Pancreas (tissue), 10 donors: ENCODE results near the gene HSPBAP1. TPM values are rescaled to one million over a fixed set of nuclear protein-coding genes. Genes with fewer than 3 reads are reported as not detected.
"Not testable (repeated sequence)": the region's sequence is repeated elsewhere in the genome, so short reads cannot be mapped to it uniquely, and the experiment has no call there.

ENCODE experiments used
- ATAC-seq, 4 donors: fragments of 200-7000 bp; cut with Tn5 transposase; one replicate each; pipeline versions ENCODE4 v1.8.0 to v1.9.1; 2020; ENCODE audit warnings: mild to moderate bottlenecking in 4 of 4, moderate library complexity in 4 of 4
- DNase-seq, 6 donors: peaks; one replicate each; pipeline ENCODE4 v3.0.0-alpha.2; 2020
- FAIRE-seq: peaks from 2 replicates; lab custom pipeline; 2012; peaks lifted over from hg19 to GRCh38; lab: Jason Lieb, UNC
- H3K27ac ChIP-seq, 4 donors: fragments of 200-600 bp; sonication (generic); 1 replicate in 3 of 4; 2 replicates in 1 of 4; pipeline versions ENCODE4 v1.5.0 to v1.8.0; 2020
- H3K27me3 ChIP-seq, 4 donors: fragments of 200-600 bp; one replicate each; pipeline ENCODE4 v1.8.0; 2021
- H3K36me3 ChIP-seq, 3 donors: fragments of 200-600 bp; sonication (generic) in 1 of 3; one replicate each; pipeline versions ENCODE4 v1.5.0 to v1.8.0; 2020 to 2021
- H3K4me1 ChIP-seq, 3 donors: fragments of 200-600 bp; one replicate each; pipeline ENCODE4 v1.8.0; 2021
- H3K4me3 ChIP-seq, 4 donors: fragments of 200-600 bp; sonication (generic) in 2 of 4; one replicate each; pipeline versions ENCODE4 v1.5.0 to v1.8.0; 2020 to 2021
- H3K9me3 ChIP-seq, 4 donors: fragments of 200-600 bp; one replicate each; pipeline ENCODE4 v1.8.0; 2021
- WGBS, 2 donors: extraction: QIAGEN DNeasy Blood & Tissue Kit; methylation state at CpG; one replicate each; pipeline ENCODE4 v1.1.7; 2013; 5-methylcytosine and 5-hydroxymethylcytosine counted together
- intact Hi-C, 3 donors: fragments of 100-400 bp; cut with DNase I; formaldehyde crosslinking; loops; one replicate each; pipeline versions ENCODE4 v1.11.1 to v1.14.2; 2022
- polyA plus RNA-seq, 2 donors: library from polyadenylated mRNA; stranded (reverse); fragments of 200-250 nt; gene quantifications; one replicate each; pipeline ENCODE4 v1.2.3, GENCODE V29; 2013
- total RNA-seq, 6 donors: library from RNA; stranded (reverse); fragmentation: NEBNext Ultra II Directional in 4 of 6; extraction: Animal tissue kit (Norgen Biotek cat#: 25700) in 4 of 6; gene quantifications; one replicate each; pipeline versions ENCODE4 v1.2.1 to v1.2.4, GENCODE V29; 2021 to 2023
- TF ChIP-seq, protein P1 (sequence below), 4 donors: fragments of 200-600 bp; sonication (generic) in 3 of 4; IDR thresholded peaks; one replicate each; pipeline versions ENCODE4 v1.5.0 to v1.8.0; 2021; ENCODE audit warnings: antibody characterized with exemption in 4 of 4
- donor health status: healthy with polysubstance abuse.
- donor health status: DM: no; HTN: no; CAD: no; lungs with moderate emphysema.
- donor health status: DM: no; HTN: no; CAD: no.
- donor health status: control.
- donor health status: control.
- donor health status: Bipolar disorder and iron deficiency.
- donor health status: DM: yes; HTN: yes; CAD: no.
- donor health status: DM: no; HTN: no; CAD: no.
- donor health status: DM: no; HTN: no; CAD: no.
- donor health status: DM: yes; HTN: yes; CAD: no.

The HSPBAP1 gene
- total and polyA plus RNA-seq, 8 donors = 3.1 to 20.4 (median 4.6) TPM

DNA sequence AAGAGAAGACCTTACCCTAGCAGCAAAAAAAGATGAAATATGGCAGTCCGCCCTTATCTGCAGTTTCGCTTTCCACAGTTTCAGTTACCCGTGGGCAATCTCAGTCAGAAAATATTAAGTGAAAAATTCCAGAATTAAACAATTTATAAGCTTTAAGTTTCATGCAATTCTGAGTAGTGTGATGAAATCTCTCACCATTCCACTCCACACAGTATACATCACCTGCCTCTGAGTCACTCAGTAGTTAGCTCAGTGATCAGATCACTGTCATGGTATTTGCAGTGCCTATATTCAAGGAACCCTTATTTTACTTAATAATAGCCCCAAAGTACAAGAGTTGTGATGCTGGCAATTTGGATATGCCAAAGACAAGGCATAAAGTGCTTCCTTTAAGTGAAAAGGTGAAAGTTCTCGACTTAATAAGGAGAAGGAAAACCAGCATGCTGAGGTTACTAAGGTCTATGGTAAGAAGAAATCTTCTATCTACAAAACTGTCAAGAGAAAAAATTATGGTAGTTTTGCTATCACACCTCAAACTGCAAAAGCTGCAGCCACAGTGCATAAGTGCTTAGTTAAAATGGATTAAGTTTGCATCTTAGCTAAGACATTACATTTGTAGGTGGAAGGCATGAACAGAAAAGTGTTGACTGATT, 48.1 kb downstream of the HSPBAP1 start:
- Histone ChIP-seq H3K9me3 (no peaks in the 10 kb centered on the region), H3K36me3 (no peaks in the 10 kb centered on the region), H3K27ac (no peak overlapping the region), H3K4me3 (no peak overlapping the region), H3K27me3 (no peaks in the 10 kb centered on the region), H3K4me1 (peaks cover 0 to 4% (median 0%) of the 10 kb centered on the region in 3 donors)
- ATAC-seq (no peak), DNase-seq (no peak), FAIRE-seq (no peak)
- intact Hi-C loops = no loop called here
- whole genome bisulfite sequencing, 2 donors = 95 to 97% methylated on average over 4 of the region's 4 CpGs
- TF ChIP-seq, protein P1, sequence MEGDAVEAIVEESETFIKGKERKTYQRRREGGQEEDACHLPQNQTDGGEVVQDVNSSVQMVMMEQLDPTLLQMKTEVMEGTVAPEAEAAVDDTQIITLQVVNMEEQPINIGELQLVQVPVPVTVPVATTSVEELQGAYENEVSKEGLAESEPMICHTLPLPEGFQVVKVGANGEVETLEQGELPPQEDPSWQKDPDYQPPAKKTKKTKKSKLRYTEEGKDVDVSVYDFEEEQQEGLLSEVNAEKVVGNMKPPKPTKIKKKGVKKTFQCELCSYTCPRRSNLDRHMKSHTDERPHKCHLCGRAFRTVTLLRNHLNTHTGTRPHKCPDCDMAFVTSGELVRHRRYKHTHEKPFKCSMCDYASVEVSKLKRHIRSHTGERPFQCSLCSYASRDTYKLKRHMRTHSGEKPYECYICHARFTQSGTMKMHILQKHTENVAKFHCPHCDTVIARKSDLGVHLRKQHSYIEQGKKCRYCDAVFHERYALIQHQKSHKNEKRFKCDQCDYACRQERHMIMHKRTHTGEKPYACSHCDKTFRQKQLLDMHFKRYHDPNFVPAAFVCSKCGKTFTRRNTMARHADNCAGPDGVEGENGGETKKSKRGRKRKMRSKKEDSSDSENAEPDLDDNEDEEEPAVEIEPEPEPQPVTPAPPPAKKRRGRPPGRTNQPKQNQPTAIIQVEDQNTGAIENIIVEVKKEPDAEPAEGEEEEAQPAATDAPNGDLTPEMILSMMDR (IDR thresholded peaks at IDR 0.05) = no peak

DNA sequence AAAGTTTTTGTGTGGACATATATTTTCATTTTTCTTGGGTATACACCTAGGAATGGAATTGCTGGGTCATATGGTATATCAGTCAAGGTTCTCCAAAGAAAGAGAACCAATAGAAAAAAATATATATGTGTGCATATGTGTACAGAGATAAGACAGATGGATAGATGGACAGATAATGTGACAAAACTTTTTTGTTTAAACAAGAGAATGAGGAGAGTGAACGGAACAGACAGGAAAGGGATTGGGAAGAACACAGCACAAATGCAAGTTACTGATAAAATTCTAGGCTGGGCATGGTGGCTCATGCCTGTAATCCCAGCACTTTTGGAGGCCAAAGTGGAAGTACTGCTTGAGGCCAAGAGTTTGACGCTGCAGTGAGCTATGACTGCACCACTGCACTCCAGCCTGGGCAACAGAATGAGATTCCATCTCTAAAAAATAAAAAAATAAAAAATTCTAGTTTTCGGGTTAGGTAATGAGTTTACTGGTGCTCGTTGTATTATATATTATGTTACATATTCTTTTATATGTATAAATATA, 50.0 kb downstream of the HSPBAP1 start:
- no peaks in the 10 kb centered on the region for H3K9me3 ChIP-seq
- TF ChIP-seq, protein P1 (IDR thresholded peaks at IDR 0.05) = no peak
- peaks cover 0 to under 1% (median 0%) of the 10 kb centered on the region in 3 donors for H3K4me1 ChIP-seq
- 97% methylated on average over 4 of the region's 4 CpGs for WGBS, 2 donors
- H3K4me3 ChIP-seq = no peak overlapping the region
- no peak overlapping the region for H3K27ac ChIP-seq
- H3K27me3 ChIP-seq = no peaks in the 10 kb centered on the region
- ATAC-seq = no peak
- no peaks in the 10 kb centered on the region for H3K36me3 ChIP-seq
- DNase-seq = no peak
- no peak for FAIRE-seq
- intact Hi-C loops = no loop called here

DNA sequence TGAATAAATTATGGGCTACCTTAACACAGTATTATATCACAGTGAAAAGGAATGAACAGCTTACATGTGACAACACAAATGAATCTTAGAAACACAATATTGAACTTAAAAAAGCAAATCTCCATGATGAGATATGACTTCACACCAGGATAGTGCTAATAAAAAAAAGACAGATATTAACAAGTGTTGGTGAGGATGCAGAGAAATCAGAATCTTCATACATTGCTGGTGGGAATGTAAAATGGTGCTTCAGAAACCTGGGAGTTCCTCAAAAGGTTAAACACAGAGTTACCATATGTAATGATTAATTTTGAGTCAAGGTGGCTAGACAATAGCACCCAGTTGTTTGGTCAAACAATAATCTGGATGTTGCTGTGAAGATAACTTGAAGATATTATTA, 51.4 kb downstream of the HSPBAP1 start:
- FAIRE-seq (no peak), ATAC-seq (no peak), DNase-seq (no peak)
- Histone ChIP-seq H3K27ac (no peak overlapping the region), H3K4me3 (no peak overlapping the region), H3K4me1 (no peaks in the 10 kb centered on the region), H3K9me3 (no peaks in the 10 kb centered on the region), H3K27me3 (no peaks in the 10 kb centered on the region), H3K36me3 (no peaks in the 10 kb centered on the region)
- intact Hi-C loops = no loop called here
- TF ChIP-seq, protein P1 (IDR thresholded peaks at IDR 0.05) = no peak

- ATAC-seq (no peak), DNase-seq (no peak), FAIRE-seq (no peak)
- Histone ChIP-seq H3K36me3 (no peaks in the 10 kb centered on the region), H3K4me1 (no peaks in the 10 kb centered on the region), H3K27me3 (no peaks in the 10 kb centered on the region), H3K4me3 (no peak overlapping the region), H3K9me3 (no peaks in the 10 kb centered on the region), H3K27ac (no peak overlapping the region)
- WGBS, 2 donors = 80% methylated on average over 3 of the region's 3 CpGs
- TF ChIP-seq, protein P1 (IDR thresholded peaks at IDR 0.05) = no peak
- intact Hi-C loops = no loop called here
Measured at GRCh38 chr3:122739172-122739571, 54.5 kb downstream of the HSPBAP1 start.

- H3K9me3 ChIP-seq, H3K36me3 ChIP-seq, H3K4me1 ChIP-seq, H3K27ac ChIP-seq, H3K4me3 ChIP-seq, ATAC-seq, FAIRE-seq, intact Hi-C loops, H3K27me3 ChIP-seq, DNase-seq: not testable (repeated sequence)
- WGBS, 2 donors = 93 to 96% methylated on average over 20 to 22 of the region's 22 CpGs
Measured at GRCh38 chr3:122732682-122733525, 60.7 kb downstream of the HSPBAP1 start.
